GM23338 (cell line): ENCODE results near the gene SYMPK.

ENCODE experiments used
- CREB1 ChIP-seq: fragments of 250-450 bp; sonication (Bioruptor Pico); IDR thresholded peaks from 2 replicates; pipeline ENCODE4 v1.5.0; 2020; ENCODE audit warnings: low read depth, mild to moderate bottlenecking, moderate library complexity
- EZH2 ChIP-seq: fragments of 200-600 bp; sonication (generic); IDR thresholded peaks from one replicate; pipeline ENCODE4 v1.8.0; 2017; ENCODE audit warnings: antibody characterized with exemption, mild to moderate bottlenecking, low read depth; ENCODE audit not compliant: unreplicated experiment
- EZH2phosphoT487 ChIP-seq: fragments of 200-600 bp; sonication (generic); IDR thresholded peaks from one replicate; pipeline ENCODE4 v1.8.1; 2018; ENCODE audit warnings: antibody characterized with exemption; ENCODE audit not compliant: unreplicated experiment
- JUNB ChIP-seq: IDR thresholded peaks from one replicate; pipeline ENCODE4 v1.6.1; 2016; ENCODE audit warnings: antibody characterized with exemption; ENCODE audit not compliant: unreplicated experiment
- NANOG ChIP-seq: IDR thresholded peaks from 2 replicates; pipeline ENCODE4 v1.6.1; 2016; ENCODE audit warnings: antibody characterized with exemption, borderline replicate concordance
- POLR2AphosphoS5 ChIP-seq: IDR thresholded peaks from 2 replicates; pipeline ENCODE4 v1.6.1; 2016; ENCODE audit warnings: antibody characterized with exemption, low read depth
- STAT1 ChIP-seq: IDR thresholded peaks from one replicate; pipeline ENCODE4 v1.6.1; 2016; ENCODE audit warnings: antibody characterized with exemption; ENCODE audit not compliant: unreplicated experiment
- ZNF331 ChIP-seq: fragments of 250-450 bp; sonication (Bioruptor Pico); IDR thresholded peaks from 2 replicates; pipeline ENCODE4 v1.5.0; 2020; ENCODE audit warnings: low read depth, mild to moderate bottlenecking, moderate library complexity
- TF ChIP-seq, protein P1 (sequence below), 2 experiments: fragments of 200-600 bp in 1 of 2; sonication (generic) in 1 of 2; conservative IDR thresholded peaks; 2 replicates each; pipeline versions ENCODE4 v1.5.1 to v1.6.1; 2016 to 2017; ENCODE audit warnings: antibody characterized with exemption in 2 of 2, low read depth in 2 of 2, mild to moderate bottlenecking in 2 of 2, moderate library complexity in 1 of 2
- TF ChIP-seq, protein P2 (sequence below): IDR thresholded peaks from one replicate; pipeline ENCODE4 v1.6.1; 2018; ENCODE audit warnings: antibody characterized with exemption; ENCODE audit not compliant: unreplicated experiment

DNA sequence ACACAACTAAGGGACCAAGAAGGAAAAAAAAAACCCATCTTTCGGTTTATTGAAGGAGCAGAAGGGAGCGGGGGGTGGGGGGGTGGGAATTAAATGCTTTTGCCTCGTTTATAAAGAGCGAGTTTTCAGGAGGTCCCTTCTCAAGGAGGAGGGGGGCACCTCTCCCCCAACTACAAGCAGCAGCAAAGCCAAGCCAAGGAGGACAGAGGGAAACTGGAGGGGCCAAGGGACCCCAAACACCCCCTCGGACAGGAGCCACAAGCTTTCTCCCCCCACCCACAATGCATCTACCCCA, 20.6 kb upstream of the SYMPK start:
- TF ChIP-seq, protein P1, sequence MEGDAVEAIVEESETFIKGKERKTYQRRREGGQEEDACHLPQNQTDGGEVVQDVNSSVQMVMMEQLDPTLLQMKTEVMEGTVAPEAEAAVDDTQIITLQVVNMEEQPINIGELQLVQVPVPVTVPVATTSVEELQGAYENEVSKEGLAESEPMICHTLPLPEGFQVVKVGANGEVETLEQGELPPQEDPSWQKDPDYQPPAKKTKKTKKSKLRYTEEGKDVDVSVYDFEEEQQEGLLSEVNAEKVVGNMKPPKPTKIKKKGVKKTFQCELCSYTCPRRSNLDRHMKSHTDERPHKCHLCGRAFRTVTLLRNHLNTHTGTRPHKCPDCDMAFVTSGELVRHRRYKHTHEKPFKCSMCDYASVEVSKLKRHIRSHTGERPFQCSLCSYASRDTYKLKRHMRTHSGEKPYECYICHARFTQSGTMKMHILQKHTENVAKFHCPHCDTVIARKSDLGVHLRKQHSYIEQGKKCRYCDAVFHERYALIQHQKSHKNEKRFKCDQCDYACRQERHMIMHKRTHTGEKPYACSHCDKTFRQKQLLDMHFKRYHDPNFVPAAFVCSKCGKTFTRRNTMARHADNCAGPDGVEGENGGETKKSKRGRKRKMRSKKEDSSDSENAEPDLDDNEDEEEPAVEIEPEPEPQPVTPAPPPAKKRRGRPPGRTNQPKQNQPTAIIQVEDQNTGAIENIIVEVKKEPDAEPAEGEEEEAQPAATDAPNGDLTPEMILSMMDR (conservative IDR thresholded peaks at IDR 0.05; ENCODE audit: low read depth in 2 of 2) = no peak
- TF ChIP-seq CREB1 = no peak
- no peak for TF ChIP-seq POLR2AphosphoS5
- TF ChIP-seq EZH2 = no peak
- TF ChIP-seq, protein P2, sequence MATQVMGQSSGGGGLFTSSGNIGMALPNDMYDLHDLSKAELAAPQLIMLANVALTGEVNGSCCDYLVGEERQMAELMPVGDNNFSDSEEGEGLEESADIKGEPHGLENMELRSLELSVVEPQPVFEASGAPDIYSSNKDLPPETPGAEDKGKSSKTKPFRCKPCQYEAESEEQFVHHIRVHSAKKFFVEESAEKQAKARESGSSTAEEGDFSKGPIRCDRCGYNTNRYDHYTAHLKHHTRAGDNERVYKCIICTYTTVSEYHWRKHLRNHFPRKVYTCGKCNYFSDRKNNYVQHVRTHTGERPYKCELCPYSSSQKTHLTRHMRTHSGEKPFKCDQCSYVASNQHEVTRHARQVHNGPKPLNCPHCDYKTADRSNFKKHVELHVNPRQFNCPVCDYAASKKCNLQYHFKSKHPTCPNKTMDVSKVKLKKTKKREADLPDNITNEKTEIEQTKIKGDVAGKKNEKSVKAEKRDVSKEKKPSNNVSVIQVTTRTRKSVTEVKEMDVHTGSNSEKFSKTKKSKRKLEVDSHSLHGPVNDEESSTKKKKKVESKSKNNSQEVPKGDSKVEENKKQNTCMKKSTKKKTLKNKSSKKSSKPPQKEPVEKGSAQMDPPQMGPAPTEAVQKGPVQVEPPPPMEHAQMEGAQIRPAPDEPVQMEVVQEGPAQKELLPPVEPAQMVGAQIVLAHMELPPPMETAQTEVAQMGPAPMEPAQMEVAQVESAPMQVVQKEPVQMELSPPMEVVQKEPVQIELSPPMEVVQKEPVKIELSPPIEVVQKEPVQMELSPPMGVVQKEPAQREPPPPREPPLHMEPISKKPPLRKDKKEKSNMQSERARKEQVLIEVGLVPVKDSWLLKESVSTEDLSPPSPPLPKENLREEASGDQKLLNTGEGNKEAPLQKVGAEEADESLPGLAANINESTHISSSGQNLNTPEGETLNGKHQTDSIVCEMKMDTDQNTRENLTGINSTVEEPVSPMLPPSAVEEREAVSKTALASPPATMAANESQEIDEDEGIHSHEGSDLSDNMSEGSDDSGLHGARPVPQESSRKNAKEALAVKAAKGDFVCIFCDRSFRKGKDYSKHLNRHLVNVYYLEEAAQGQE = no peak
- no peak for TF ChIP-seq NANOG
- TF ChIP-seq EZH2phosphoT487 = no peak
- no peak for TF ChIP-seq ZNF331 (CRISPR knock-in tag)
- TF ChIP-seq JUNB = no peak
- TF ChIP-seq STAT1 = no peak
